Parathyroid adenoma (tissue), 2 donors: Measurements from ENCODE around the gene OR6B1.

Experiments
- H2AFZ ChIP-seq: fragments of 300-600 bp; sonication (generic); one replicate; pipeline ENCODE4 v1.7.0; 2017; ENCODE audit warnings: antibody characterized with exemption, mild to moderate bottlenecking
- H3K27ac ChIP-seq: fragments of 300-600 bp; sonication (generic); one replicate; pipeline ENCODE4 v1.7.0; 2017
- H3K27me3 ChIP-seq: fragments of 300-600 bp; sonication (generic); one replicate; pipeline ENCODE4 v1.7.0; 2017; ENCODE audit warnings: low read length; ENCODE audit not compliant: control insufficient read depth, insufficient read depth
- H3K36me3 ChIP-seq: fragments of 300-600 bp; sonication (generic); one replicate; pipeline ENCODE4 v1.7.0; 2017; ENCODE audit warnings: low read length; ENCODE audit not compliant: control insufficient read depth, insufficient read depth
- H3K4me1 ChIP-seq: fragments of 300-600 bp; sonication (generic); one replicate; pipeline ENCODE4 v1.7.0; 2017; ENCODE audit warnings: control low read depth
- H3K4me2 ChIP-seq: fragments of 300-600 bp; sonication (generic); one replicate; pipeline ENCODE4 v1.7.0; 2017; ENCODE audit warnings: low read length
- H3K4me3 ChIP-seq: fragments of 300-600 bp; sonication (generic); one replicate; pipeline ENCODE4 v1.7.0; 2017; ENCODE audit warnings: low read depth, low read length
- H3K79me2 ChIP-seq: fragments of 300-600 bp; sonication (generic); one replicate; pipeline ENCODE4 v1.7.0; 2017; ENCODE audit warnings: control low read depth
- H3K9ac ChIP-seq: fragments of 300-600 bp; sonication (generic); one replicate; pipeline ENCODE4 v1.7.0; 2017; ENCODE audit warnings: mild to moderate bottlenecking
- H3K9me3 ChIP-seq: fragments of 300-600 bp; sonication (generic); one replicate; pipeline ENCODE4 v1.7.0; 2017; ENCODE audit warnings: low read length; ENCODE audit not compliant: control insufficient read depth
- TF ChIP-seq, protein P1 (sequence below): fragments of 300-600 bp; sonication (generic); IDR thresholded peaks from one replicate; pipeline ENCODE4 v1.7.0; 2017; ENCODE audit warnings: antibody characterized with exemption, mild to moderate bottlenecking
- donor health status: primary hyperparathyroidism.

The OR6B1 gene

DNA sequence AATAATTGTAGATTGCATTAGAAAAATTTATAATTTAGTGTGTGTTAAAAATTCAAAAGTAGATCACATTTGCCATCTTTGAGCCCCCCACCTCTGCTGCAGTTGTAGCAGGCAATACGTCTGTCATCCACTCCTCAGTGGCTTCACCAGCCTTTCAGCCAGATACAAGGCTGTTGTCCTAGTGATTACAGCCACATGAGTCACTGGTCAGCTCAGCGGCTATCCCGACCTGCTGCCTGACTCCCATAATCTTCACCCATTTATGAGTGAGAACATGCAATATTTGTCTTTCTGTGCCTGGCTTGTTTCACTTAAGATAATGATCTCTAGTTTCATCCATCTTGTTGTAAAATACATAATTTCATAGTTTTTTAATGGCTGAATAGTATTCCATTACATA is 57.8 kb downstream of the OR6B1 start:
- Histone ChIP-seq H3K4me2 (no peak overlapping the region), H3K4me1 (no peaks in the 10 kb centered on the region), H3K27ac (no peak overlapping the region), H3K9ac (no peak overlapping the region), H2AFZ (no peak overlapping the region), H3K4me3 (no peak overlapping the region), H3K9me3 (no peaks in the 10 kb centered on the region), H3K79me2 (no peaks in the 10 kb centered on the region), H3K27me3 (no peaks in the 10 kb centered on the region), H3K36me3 (no peaks in the 10 kb centered on the region)
- TF ChIP-seq, protein P1, sequence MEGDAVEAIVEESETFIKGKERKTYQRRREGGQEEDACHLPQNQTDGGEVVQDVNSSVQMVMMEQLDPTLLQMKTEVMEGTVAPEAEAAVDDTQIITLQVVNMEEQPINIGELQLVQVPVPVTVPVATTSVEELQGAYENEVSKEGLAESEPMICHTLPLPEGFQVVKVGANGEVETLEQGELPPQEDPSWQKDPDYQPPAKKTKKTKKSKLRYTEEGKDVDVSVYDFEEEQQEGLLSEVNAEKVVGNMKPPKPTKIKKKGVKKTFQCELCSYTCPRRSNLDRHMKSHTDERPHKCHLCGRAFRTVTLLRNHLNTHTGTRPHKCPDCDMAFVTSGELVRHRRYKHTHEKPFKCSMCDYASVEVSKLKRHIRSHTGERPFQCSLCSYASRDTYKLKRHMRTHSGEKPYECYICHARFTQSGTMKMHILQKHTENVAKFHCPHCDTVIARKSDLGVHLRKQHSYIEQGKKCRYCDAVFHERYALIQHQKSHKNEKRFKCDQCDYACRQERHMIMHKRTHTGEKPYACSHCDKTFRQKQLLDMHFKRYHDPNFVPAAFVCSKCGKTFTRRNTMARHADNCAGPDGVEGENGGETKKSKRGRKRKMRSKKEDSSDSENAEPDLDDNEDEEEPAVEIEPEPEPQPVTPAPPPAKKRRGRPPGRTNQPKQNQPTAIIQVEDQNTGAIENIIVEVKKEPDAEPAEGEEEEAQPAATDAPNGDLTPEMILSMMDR, result no peak
